HG02610 (cell line): ENCODE results near the gene SHANK2.

Source experiments
- ATAC-seq: cut with Tn5 transposase; IDR thresholded peaks from one replicate; pipeline ENCODE4 v1.9.1; 2021; ENCODE audit warnings: mild to moderate bottlenecking, moderate library complexity; ENCODE audit not compliant: unreplicated experiment

SHANK2 gene

GRCh38 chr11:71223081-71223405 is 29.3 kb downstream of the SHANK2 start:
- no peak for ATAC-seq

- no peak for ATAC-seq
Measured at GRCh38 chr11:71222318-71223080, 29.9 kb downstream of the SHANK2 start.

GRCh38 chr11:71221821-71222220 is 30.6 kb downstream of the SHANK2 start:
- no peak for ATAC-seq

- no peak for ATAC-seq
Measured at GRCh38 chr11:71221201-71221600, 31.2 kb downstream of the SHANK2 start.

- no peak for ATAC-seq
Measured at GRCh38 chr11:71218789-71219499, 33.4 kb downstream of the SHANK2 start.

- ATAC-seq = no peak
Measured at GRCh38 chr11:71215425-71215965, 36.9 kb downstream of the SHANK2 start.

- ATAC-seq = no peak
Measured at GRCh38 chr11:71214553-71215424, 37.6 kb downstream of the SHANK2 start.

- ATAC-seq = no peak
Measured at GRCh38 chr11:71213696-71214552, 38.5 kb downstream of the SHANK2 start.

- no peak for ATAC-seq
Measured at GRCh38 chr11:71212871-71213559, 39.4 kb downstream of the SHANK2 start.

GRCh38 chr11:71211631-71212030 is 40.7 kb downstream of the SHANK2 start:
- no peak for ATAC-seq

GRCh38 chr11:71210861-71211260 is 41.5 kb downstream of the SHANK2 start:
- no peak for ATAC-seq

- ATAC-seq = no peak
Measured at GRCh38 chr11:71209656-71210055, 42.7 kb downstream of the SHANK2 start.

GRCh38 chr11:71209181-71209580 is 43.2 kb downstream of the SHANK2 start:
- ATAC-seq = no peak

- ATAC-seq = no peak
Measured at GRCh38 chr11:71208011-71208774, 44.2 kb downstream of the SHANK2 start.

GRCh38 chr11:71207563-71207962 is 44.8 kb downstream of the SHANK2 start:
- ATAC-seq = no peak

GRCh38 chr11:71206186-71206585 is 46.2 kb downstream of the SHANK2 start:
- no peak for ATAC-seq

GRCh38 chr11:71204748-71205664 is 47.4 kb downstream of the SHANK2 start:
- ATAC-seq = no peak

GRCh38 chr11:71204294-71204693 is 48.1 kb downstream of the SHANK2 start:
- no peak for ATAC-seq
